Loucy (cell line): Measurements from ENCODE around the gene CAMSAP1.

ENCODE experiments used
- H2AFZ ChIP-seq: fragments of 200-600 bp; sonication (generic); 2 replicates; pipeline ENCODE4 v1.6.0; 2016; ENCODE audit warnings: antibody characterized with exemption, mild to moderate bottlenecking, low read length, moderate library complexity
- H3F3A ChIP-seq: fragments of 200-600 bp; 2 replicates; pipeline ENCODE4 v1.6.0; 2016; ENCODE audit warnings: antibody characterized with exemption, low read depth, mild to moderate bottlenecking
- H3K27me3 ChIP-seq: fragments of 200-600 bp; sonication (generic); 2 replicates; pipeline ENCODE4 v1.6.1; 2014; ENCODE audit warnings: low read length, mild to moderate bottlenecking; ENCODE audit not compliant: insufficient read depth, poor library complexity, severe bottlenecking
- H3K36me3 ChIP-seq: fragments of 200-600 bp; sonication (generic); 2 replicates; pipeline ENCODE4 v1.6.1; 2016; ENCODE audit warnings: low read length; ENCODE audit not compliant: insufficient read depth
- H3K4me1 ChIP-seq: fragments of 200-600 bp; sonication (generic); 2 replicates; pipeline ENCODE4 v1.5.1; 2014; ENCODE audit warnings: low read length, mild to moderate bottlenecking; ENCODE audit not compliant: insufficient read depth, poor library complexity, severe bottlenecking
- H3K4me2 ChIP-seq: fragments of 200-600 bp; sonication (generic); 2 replicates; pipeline ENCODE4 v1.6.0; 2014; ENCODE audit warnings: antibody characterized with exemption, low read length, low read depth, mild to moderate bottlenecking; ENCODE audit not compliant: poor library complexity, severe bottlenecking
- H3K4me3 ChIP-seq: fragments of 200-600 bp; sonication (generic); 2 replicates; pipeline ENCODE4 v1.5.1; 2014; ENCODE audit warnings: low read length, mild to moderate bottlenecking, mixed read lengths; ENCODE audit not compliant: poor library complexity, severe bottlenecking
- H3K79me2 ChIP-seq: fragments of 200-600 bp; sonication (generic); 2 replicates; pipeline ENCODE4 v1.6.1; 2014; ENCODE audit warnings: low read length; ENCODE audit not compliant: insufficient read depth
- H3K9ac ChIP-seq: fragments of 200-600 bp; sonication (generic); 2 replicates; pipeline ENCODE4 v1.6.0; 2014; ENCODE audit warnings: mild to moderate bottlenecking, low read depth, low read length, moderate library complexity; ENCODE audit not compliant: poor library complexity, severe bottlenecking
- H3K9me2 ChIP-seq: fragments of 200-600 bp; sonication (generic); replicated peaks from 2 replicates; pipeline ENCODE4 v1.6.1; 2016; ENCODE audit warnings: low read depth, low read length, mixed read lengths
- H3K9me3 ChIP-seq: fragments of 200-600 bp; sonication (generic); 2 replicates; pipeline ENCODE4 v1.6.1; 2014; ENCODE audit warnings: mild to moderate bottlenecking, antibody characterized with exemption, low read length, low read depth; ENCODE audit not compliant: insufficient read depth
- H4K20me1 ChIP-seq: fragments of 200-600 bp; sonication (generic); 2 replicates; pipeline ENCODE4 v1.6.0; 2014; ENCODE audit warnings: antibody characterized with exemption, low read length, mild to moderate bottlenecking; ENCODE audit not compliant: insufficient read depth, poor library complexity, severe bottlenecking
- EZH2phosphoT487 ChIP-seq: fragments of 200-600 bp; IDR thresholded peaks from 2 replicates; pipeline ENCODE4 v1.6.1; 2018; ENCODE audit warnings: antibody characterized with exemption, mild to moderate bottlenecking, moderate library complexity, borderline replicate concordance
- TF ChIP-seq, protein P1 (sequence below): fragments of 200-600 bp; sonication (generic); conservative IDR thresholded peaks from 2 replicates; pipeline ENCODE4 v1.5.1; 2014; ENCODE audit warnings: mild to moderate bottlenecking, antibody characterized with exemption, low read length

CAMSAP1 gene

DNA sequence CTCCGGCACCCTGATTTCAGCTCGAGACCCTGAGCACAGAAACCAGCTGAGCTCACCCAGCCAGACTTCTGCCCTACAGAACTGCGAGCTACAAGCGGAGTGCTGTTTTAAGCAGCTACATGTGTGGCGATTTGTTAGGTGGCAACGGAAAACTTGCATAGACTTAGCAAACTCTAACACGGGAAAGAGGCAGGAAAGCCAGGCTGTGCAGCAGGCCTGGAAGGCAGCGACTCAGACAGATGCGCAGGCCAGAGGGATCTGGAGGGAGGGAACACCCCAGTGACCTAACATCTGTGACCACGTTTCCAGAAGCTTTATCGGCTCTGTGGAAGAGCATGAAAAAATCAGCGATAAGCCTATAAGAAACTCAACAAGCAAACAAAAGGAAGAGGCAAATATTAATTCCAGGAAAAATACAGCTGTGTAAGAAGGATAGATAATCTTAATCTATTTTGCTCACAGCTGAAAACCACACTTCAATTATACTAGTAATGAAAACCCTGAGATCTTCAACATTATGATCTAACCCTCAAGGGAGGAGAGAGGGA lies 42.9 kb upstream of the CAMSAP1 start:
- Histone ChIP-seq H3K36me3 (peaks cover 57% of the 10 kb centered on the region; the same call in 1 of the 2 replicates), H4K20me1 (no peaks in the 10 kb centered on the region), H3K4me1 (no peaks in the 10 kb centered on the region), H3K27me3 (no peaks in the 10 kb centered on the region), H2AFZ (no peak overlapping the region), H3K9me2 (no peaks in the 10 kb centered on the region), H3K4me2 (no peak overlapping the region), H3K79me2 (no peaks in the 10 kb centered on the region; the same call in 1 of the 2 replicates), H3K9ac (no peak overlapping the region), H3K9me3 (no peaks in the 10 kb centered on the region), H3K4me3 (no peak overlapping the region), H3F3A (no peaks in the 10 kb centered on the region)
- TF ChIP-seq, protein P1, sequence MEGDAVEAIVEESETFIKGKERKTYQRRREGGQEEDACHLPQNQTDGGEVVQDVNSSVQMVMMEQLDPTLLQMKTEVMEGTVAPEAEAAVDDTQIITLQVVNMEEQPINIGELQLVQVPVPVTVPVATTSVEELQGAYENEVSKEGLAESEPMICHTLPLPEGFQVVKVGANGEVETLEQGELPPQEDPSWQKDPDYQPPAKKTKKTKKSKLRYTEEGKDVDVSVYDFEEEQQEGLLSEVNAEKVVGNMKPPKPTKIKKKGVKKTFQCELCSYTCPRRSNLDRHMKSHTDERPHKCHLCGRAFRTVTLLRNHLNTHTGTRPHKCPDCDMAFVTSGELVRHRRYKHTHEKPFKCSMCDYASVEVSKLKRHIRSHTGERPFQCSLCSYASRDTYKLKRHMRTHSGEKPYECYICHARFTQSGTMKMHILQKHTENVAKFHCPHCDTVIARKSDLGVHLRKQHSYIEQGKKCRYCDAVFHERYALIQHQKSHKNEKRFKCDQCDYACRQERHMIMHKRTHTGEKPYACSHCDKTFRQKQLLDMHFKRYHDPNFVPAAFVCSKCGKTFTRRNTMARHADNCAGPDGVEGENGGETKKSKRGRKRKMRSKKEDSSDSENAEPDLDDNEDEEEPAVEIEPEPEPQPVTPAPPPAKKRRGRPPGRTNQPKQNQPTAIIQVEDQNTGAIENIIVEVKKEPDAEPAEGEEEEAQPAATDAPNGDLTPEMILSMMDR: no peak
- TF ChIP-seq EZH2phosphoT487: no peak

DNA sequence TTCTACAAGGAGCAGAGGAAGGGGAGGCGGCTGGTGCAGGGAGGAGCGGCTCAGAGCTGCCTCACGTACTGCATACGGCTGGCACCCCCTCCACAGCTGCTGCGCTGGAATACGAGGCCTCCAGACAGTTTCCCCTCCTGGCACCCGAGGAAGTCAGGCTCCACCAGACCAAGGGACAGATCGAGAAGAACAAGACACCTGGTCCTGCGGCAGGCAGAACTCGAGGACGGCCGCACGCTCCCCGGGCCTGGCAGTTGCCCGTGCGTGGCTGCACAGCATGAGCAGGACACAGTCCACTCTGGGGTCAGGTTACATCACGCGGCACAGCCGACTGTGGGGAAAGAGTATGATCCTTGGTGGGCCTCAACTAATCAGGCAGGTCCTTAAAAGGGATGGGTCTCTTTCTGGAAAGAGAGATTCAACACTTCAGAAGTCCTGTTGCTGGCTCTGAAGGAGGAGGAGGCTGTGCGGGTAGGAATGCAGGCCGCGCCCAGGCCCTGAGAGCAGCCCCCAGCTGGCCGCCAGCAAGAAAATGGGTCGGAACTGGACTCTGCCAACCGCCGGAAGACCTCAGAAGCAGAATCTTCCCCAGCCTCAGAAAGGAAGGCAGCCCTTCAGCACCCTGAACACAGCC lies 42.3 kb upstream of the CAMSAP1 start:
- H2AFZ ChIP-seq: no peak overlapping the region
- no peaks in the 10 kb centered on the region for H3K27me3 ChIP-seq
- TF ChIP-seq, protein P1: no peak
- TF ChIP-seq EZH2phosphoT487: no peak
- H3K9me3 ChIP-seq: no peaks in the 10 kb centered on the region
- H4K20me1 ChIP-seq: no peaks in the 10 kb centered on the region
- H3K4me3 ChIP-seq: no peak overlapping the region
- peaks cover 57% of the 10 kb centered on the region; the same call in 1 of the 2 replicates for H3K36me3 ChIP-seq
- H3K9ac ChIP-seq: no peak overlapping the region
- no peaks in the 10 kb centered on the region; the same call in 1 of the 2 replicates for H3K79me2 ChIP-seq
- no peaks in the 10 kb centered on the region for H3K9me2 ChIP-seq
- H3F3A ChIP-seq: no peaks in the 10 kb centered on the region
- H3K4me2 ChIP-seq: no peak overlapping the region
- no peaks in the 10 kb centered on the region for H3K4me1 ChIP-seq

DNA sequence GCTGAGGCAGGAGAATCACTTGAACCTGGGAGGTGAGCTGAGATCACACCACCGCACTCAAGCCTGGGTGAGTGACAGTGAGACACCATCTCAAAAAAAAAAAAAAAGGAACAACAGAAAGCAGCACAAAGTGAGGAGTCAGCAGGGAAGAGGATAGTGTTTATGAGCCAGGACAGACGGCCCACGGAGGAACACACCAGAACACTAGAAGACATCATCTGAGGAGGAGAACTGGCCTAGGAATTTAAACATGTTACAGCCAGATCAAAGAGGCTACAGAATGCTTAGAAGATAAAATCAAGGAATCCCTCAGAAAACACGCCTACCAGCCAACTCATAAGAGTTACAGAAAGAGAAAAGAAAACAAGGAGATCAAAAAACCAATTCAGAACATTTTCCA lies 41.6 kb upstream of the CAMSAP1 start:
- Histone ChIP-seq H3K9me2 (no peaks in the 10 kb centered on the region), H3K4me1 (no peaks in the 10 kb centered on the region), H3K9me3 (no peaks in the 10 kb centered on the region), H3K4me2 (no peak overlapping the region), H2AFZ (no peak overlapping the region), H3K4me3 (no peak overlapping the region), H3K9ac (no peak overlapping the region), H3F3A (no peaks in the 10 kb centered on the region), H3K36me3 (peaks cover 58% of the 10 kb centered on the region; the same call in 1 of the 2 replicates), H3K27me3 (no peaks in the 10 kb centered on the region), H3K79me2 (no peaks in the 10 kb centered on the region; the same call in 1 of the 2 replicates), H4K20me1 (no peaks in the 10 kb centered on the region)
- no peak for TF ChIP-seq EZH2phosphoT487
- TF ChIP-seq, protein P1: no peak
